ENCODE results near the gene VARS1. TPM values are rescaled to one million over a fixed set of nuclear protein-coding genes. Genes with fewer than 3 reads are reported as not detected.

Gene VARS1
- total and polyA plus RNA-seq, 5 experiments from 2014 or later = 27.5 to 40.3 (median 37.6) TPM

Other genes starting within 250 kb of the VARS1 start
Only the 30 nearest of the 42 such genes appear.
- 100 to 1,000 TPM; 227 to 230 TPM for gene PRRC2A, start 175.0 kb downstream of the VARS1 start, total RNA-seq
- 1 to 10 TPM; 4.5 to 7.1 (median 5.0) TPM for gene PRRC2A, start 175.0 kb downstream of the VARS1 start, polyA plus RNA-seq
- 100 to 1,000 TPM; 244 to 258 TPM for gene BAG6, start 143.1 kb downstream of the VARS1 start, total RNA-seq
- 10 to 100 TPM; 17.7 to 21.5 (median 21.1) TPM for gene BAG6, start 143.1 kb downstream of the VARS1 start, polyA plus RNA-seq
- 1 to 10 TPM; 2.2 to 3.1 TPM for gene APOM, start 139.9 kb downstream of the VARS1 start, total RNA-seq
- gene APOM, start 139.9 kb downstream of the VARS1 start, polyA plus RNA-seq = 1 to 10 TPM; 5.0 to 8.0 (median 5.5) TPM
- gene C6orf47, start 135.0 kb downstream of the VARS1 start, total RNA-seq = 10 to 100 TPM; 24.9 to 26.3 TPM
- gene C6orf47, start 135.0 kb downstream of the VARS1 start, polyA plus RNA-seq = 10 to 100 TPM; 17.0 to 36.7 (median 21.3) TPM
- 10 to 100 TPM; 26.6 to 27.9 TPM for gene GPANK1, start 130.8 kb downstream of the VARS1 start, total RNA-seq
- gene GPANK1, start 130.8 kb downstream of the VARS1 start, polyA plus RNA-seq = 10 to 100 TPM; 20.8 to 22.9 (median 21.2) TPM
- gene CSNK2B, start 129.7 kb downstream of the VARS1 start, total RNA-seq = 100 to 1,000 TPM; 131 to 133 TPM
- gene CSNK2B, start 129.7 kb downstream of the VARS1 start, polyA plus RNA-seq = 100 to 1,000 TPM; 214 to 230 (median 217) TPM
- gene LY6G5B, start 125.8 kb downstream of the VARS1 start, total RNA-seq = 10 to 100 TPM; 44.1 to 48.8 TPM
- under 1 TPM in 1 of 3 donors, not detected in 2; 0.25 TPM for gene LY6G5B, start 125.8 kb downstream of the VARS1 start, polyA plus RNA-seq
- gene LY6G5C, start 114.7 kb downstream of the VARS1 start, total RNA-seq = 1 to 10 TPM; 4.4 to 5.5 TPM
- 1 to 10 TPM; 4.6 to 7.9 (median 7.6) TPM for gene LY6G5C, start 114.7 kb downstream of the VARS1 start, polyA plus RNA-seq
- 10 to 100 TPM; 58.4 to 59.9 TPM for gene ABHD16A, start 92.4 kb downstream of the VARS1 start, total RNA-seq
- gene ABHD16A, start 92.4 kb downstream of the VARS1 start, polyA plus RNA-seq = 10 to 100 TPM; 26.9 to 35.5 (median 34.1) TPM
- not detected for gene LY6G6F, start 88.9 kb downstream of the VARS1 start, total RNA-seq
- gene LY6G6F, start 88.9 kb downstream of the VARS1 start, polyA plus RNA-seq = not detected
- gene LY6G6D, start 80.4 kb downstream of the VARS1 start, total RNA-seq = not detected
- gene LY6G6D, start 80.4 kb downstream of the VARS1 start, polyA plus RNA-seq = not detected
- gene LY6G6C, start 74.0 kb downstream of the VARS1 start, total RNA-seq = not detected
- not detected for gene LY6G6C, start 74.0 kb downstream of the VARS1 start, polyA plus RNA-seq
- 1 to 10 TPM; 1.4 to 1.9 TPM for gene MPIG6B, start 72.4 kb downstream of the VARS1 start, total RNA-seq
- 1 to 10 TPM; 1.2 to 4.9 (median 1.3) TPM for gene MPIG6B, start 72.4 kb downstream of the VARS1 start, polyA plus RNA-seq
- gene DDAH2, start 66.5 kb downstream of the VARS1 start, total RNA-seq = 1 to 10 TPM; 3.1 to 5.1 TPM
- gene DDAH2, start 66.5 kb downstream of the VARS1 start, polyA plus RNA-seq = 10 to 100 TPM in 2 of 3 donors, 1 to 10 TPM in 1; 8.0 to 14.7 (median 10.3) TPM
- 10 to 100 TPM; 23.7 to 27.1 TPM for gene CLIC1, start 59.2 kb downstream of the VARS1 start, total RNA-seq
- 100 to 1,000 TPM in 2 of 3 donors, 10 to 100 TPM in 1; 95.1 to 345 (median 114) TPM for gene CLIC1, start 59.2 kb downstream of the VARS1 start, polyA plus RNA-seq
- 1 to 10 TPM; 7.2 to 8.3 TPM for gene MSH5, start 55.7 kb downstream of the VARS1 start, total RNA-seq
- 1 to 10 TPM in 2 of 3 donors, under 1 TPM in 1; 0.61 to 1.1 (median 1.1) TPM for gene MSH5, start 55.7 kb downstream of the VARS1 start, polyA plus RNA-seq
- gene SAPCD1, start 33.1 kb downstream of the VARS1 start, total RNA-seq = 1 to 10 TPM; 1.6 to 2.1 TPM
- gene SAPCD1, start 33.1 kb downstream of the VARS1 start, polyA plus RNA-seq = not detected
- gene VWA7, start 18.4 kb downstream of the VARS1 start, total RNA-seq = under 1 TPM; 0.47 to 0.52 TPM
- under 1 TPM in 1 of 3 donors, not detected in 2; 0.34 TPM for gene VWA7, start 18.4 kb downstream of the VARS1 start, polyA plus RNA-seq
- 10 to 100 TPM; 28.9 to 31.9 TPM for gene LSM2, start 11.2 kb upstream of the VARS1 start, total RNA-seq
- gene LSM2, start 11.2 kb upstream of the VARS1 start, polyA plus RNA-seq = 10 to 100 TPM; 67.1 to 80.3 (median 77.9) TPM
- gene HSPA1L, start 19.5 kb upstream of the VARS1 start, total RNA-seq = 1 to 10 TPM; 3.5 to 4.0 TPM
- gene HSPA1L, start 19.5 kb upstream of the VARS1 start, polyA plus RNA-seq = 1 to 10 TPM in 2 of 3 donors, under 1 TPM in 1; 0.56 to 1.6 (median 1.6) TPM
- 10 to 100 TPM; 54.8 to 56.9 TPM for gene HSPA1A, start 19.8 kb upstream of the VARS1 start, total RNA-seq
- 10 to 100 TPM in 2 of 3 donors, 1 to 10 TPM in 1; 6.9 to 17.3 (median 11.4) TPM for gene HSPA1A, start 19.8 kb upstream of the VARS1 start, polyA plus RNA-seq
- gene HSPA1B, start 32.0 kb upstream of the VARS1 start, total RNA-seq = 10 to 100 TPM; 39.6 to 42.2 TPM
- 1 to 10 TPM in 2 of 3 donors, under 1 TPM in 1; 0.28 to 1.3 (median 1.2) TPM for gene HSPA1B, start 32.0 kb upstream of the VARS1 start, polyA plus RNA-seq
- gene NEU1, start 67.1 kb upstream of the VARS1 start, total RNA-seq = 10 to 100 TPM; 15.0 to 15.8 TPM
- 10 to 100 TPM; 10.9 to 17.9 (median 16.2) TPM for gene NEU1, start 67.1 kb upstream of the VARS1 start, polyA plus RNA-seq
- gene SLC44A4, start 83.2 kb upstream of the VARS1 start, total RNA-seq = not detected
- not detected for gene SLC44A4, start 83.2 kb upstream of the VARS1 start, polyA plus RNA-seq
- gene EHMT2, start 101.9 kb upstream of the VARS1 start, total RNA-seq = 10 to 100 TPM; 77.1 to 81.8 TPM
- gene EHMT2, start 101.9 kb upstream of the VARS1 start, polyA plus RNA-seq = 10 to 100 TPM; 37.3 to 57.9 (median 43.0) TPM
- 1 to 10 TPM; 3.1 to 3.7 TPM for gene ZBTB12, start 106.3 kb upstream of the VARS1 start, total RNA-seq
- not detected for gene ZBTB12, start 106.3 kb upstream of the VARS1 start, polyA plus RNA-seq
- gene C2, start 132.0 kb upstream of the VARS1 start, total RNA-seq = 1 to 10 TPM; 3.8 to 4.3 TPM
- not detected for gene C2, start 132.0 kb upstream of the VARS1 start, polyA plus RNA-seq
- 1 to 10 TPM; 1.0 to 1.4 TPM for gene CFB, start 150.3 kb upstream of the VARS1 start, total RNA-seq
- gene CFB, start 150.3 kb upstream of the VARS1 start, polyA plus RNA-seq = under 1 TPM in 2 of 3 donors, not detected in 1; 0.22 to 0.61 TPM
- gene NELFE, start 163.2 kb upstream of the VARS1 start, total RNA-seq = 10 to 100 TPM; 41.7 to 45.1 TPM
- gene NELFE, start 163.2 kb upstream of the VARS1 start, polyA plus RNA-seq = 10 to 100 TPM; 55.9 to 68.6 (median 66.4) TPM
- gene SKIC2, start 163.4 kb upstream of the VARS1 start, total RNA-seq = 100 to 1,000 TPM; 130 to 141 TPM
- 10 to 100 TPM; 18.1 to 19.9 (median 19.4) TPM for gene SKIC2, start 163.4 kb upstream of the VARS1 start, polyA plus RNA-seq

Data from naive thymus-derived CD8-positive, alpha-beta T cell (primary cell).